GM12873 (cell line): ENCODE results near the gene NUDT9.

Experiments
- TF ChIP-seq, protein P1 (sequence below): IDR thresholded peaks from 2 replicates; pipeline ENCODE4 v1.5.1; 2012; ENCODE audit warnings: low read depth, mild to moderate bottlenecking, moderate library complexity, low read length, control low read depth; ENCODE audit not compliant: insufficient read depth; ENCODE audit errors: missing control alignments

NUDT9 gene

DNA sequence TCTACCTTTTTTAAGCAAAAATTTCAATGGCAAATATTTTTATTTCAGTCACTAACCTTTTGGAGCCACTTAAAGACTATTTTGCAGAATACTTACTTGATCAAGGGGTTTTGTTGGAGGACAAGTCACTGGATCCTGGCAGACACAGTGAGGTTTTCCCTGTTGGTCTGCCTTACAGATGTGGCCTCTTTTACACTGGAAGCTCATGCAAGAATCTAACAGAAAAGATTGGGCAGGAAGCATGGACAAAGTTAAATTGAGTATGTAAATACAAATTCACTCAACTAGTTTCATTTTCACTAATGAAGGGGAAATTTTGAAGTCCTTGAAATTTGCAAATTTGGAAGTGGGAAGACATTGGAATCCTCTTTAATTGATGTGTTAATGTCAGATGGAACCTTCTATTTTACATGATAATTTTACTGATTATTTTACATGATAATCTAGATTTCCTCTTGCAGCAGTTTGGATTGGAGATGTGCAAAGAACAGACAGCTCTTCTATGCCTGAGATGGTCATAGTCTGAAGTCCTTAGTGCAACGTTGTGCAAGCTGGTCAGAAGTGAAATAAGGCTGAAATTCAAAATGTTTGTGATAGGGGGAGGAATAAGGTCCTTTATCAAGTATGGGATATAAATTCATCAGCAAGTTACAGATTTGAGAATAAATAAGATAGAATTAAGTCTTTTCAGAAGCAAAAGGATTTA, 68.4 kb downstream of the NUDT9 start:
- TF ChIP-seq, protein P1, sequence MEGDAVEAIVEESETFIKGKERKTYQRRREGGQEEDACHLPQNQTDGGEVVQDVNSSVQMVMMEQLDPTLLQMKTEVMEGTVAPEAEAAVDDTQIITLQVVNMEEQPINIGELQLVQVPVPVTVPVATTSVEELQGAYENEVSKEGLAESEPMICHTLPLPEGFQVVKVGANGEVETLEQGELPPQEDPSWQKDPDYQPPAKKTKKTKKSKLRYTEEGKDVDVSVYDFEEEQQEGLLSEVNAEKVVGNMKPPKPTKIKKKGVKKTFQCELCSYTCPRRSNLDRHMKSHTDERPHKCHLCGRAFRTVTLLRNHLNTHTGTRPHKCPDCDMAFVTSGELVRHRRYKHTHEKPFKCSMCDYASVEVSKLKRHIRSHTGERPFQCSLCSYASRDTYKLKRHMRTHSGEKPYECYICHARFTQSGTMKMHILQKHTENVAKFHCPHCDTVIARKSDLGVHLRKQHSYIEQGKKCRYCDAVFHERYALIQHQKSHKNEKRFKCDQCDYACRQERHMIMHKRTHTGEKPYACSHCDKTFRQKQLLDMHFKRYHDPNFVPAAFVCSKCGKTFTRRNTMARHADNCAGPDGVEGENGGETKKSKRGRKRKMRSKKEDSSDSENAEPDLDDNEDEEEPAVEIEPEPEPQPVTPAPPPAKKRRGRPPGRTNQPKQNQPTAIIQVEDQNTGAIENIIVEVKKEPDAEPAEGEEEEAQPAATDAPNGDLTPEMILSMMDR, result no peak

DNA sequence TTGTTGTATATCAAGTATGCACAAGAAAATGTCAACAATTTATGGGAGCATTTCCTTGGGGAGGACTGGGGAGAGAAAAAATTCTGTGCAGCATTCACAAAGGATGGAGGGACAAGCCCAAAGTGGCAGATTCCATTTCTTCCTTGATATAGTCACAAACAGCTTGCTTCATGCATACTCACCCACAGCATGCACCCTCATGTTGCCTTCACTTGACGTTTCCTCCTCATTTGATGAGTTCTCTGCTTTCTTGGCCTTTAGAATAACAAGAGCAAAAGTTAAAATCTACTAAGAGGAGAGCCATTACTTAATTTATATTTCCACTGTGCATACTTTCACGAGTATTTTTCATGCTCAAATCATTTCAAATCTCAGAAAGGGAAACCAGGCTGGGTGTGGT, 69.1 kb downstream of the NUDT9 start:
- TF ChIP-seq, protein P1, result no peak

DNA sequence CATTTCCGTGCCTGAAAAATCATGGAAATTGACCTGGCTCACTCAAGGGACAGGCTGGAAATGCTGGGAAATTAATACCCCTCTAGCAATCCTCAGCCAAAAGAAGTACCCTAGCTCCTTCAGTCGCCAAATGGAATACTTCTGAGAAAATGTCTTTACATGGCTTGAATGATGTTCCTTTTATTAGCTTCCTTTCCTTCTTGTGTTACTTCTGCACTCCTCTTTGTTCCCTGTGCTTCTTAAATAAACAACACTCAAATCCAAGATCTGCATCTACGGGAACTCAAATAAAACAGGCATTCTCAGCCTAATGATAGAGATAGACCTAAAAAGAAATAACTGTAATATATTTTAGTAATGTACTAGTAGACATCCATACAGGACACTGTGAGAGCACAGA, 70.7 kb downstream of the NUDT9 start:
- TF ChIP-seq, protein P1, result no peak

DNA sequence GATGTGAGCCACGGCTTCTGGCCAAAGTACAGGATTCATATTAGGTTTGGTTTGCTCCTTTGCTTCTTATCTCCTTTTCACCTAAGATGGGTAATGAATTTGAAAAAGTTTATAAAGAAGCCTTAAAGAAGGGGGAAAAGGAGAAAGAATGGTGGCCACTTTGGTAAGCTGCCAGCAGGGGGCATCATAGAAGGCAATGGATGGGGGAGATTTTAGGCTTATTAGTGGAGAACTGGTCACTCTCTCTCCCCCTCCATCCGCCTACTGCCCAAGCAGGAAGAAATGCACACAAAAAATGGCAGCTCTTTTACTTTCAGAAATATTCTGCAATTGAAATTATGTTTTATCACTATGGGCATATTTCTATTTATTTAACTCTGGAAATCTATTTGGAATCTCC, 74.8 kb downstream of the NUDT9 start:
- TF ChIP-seq, protein P1, result peak; percentile 62

DNA sequence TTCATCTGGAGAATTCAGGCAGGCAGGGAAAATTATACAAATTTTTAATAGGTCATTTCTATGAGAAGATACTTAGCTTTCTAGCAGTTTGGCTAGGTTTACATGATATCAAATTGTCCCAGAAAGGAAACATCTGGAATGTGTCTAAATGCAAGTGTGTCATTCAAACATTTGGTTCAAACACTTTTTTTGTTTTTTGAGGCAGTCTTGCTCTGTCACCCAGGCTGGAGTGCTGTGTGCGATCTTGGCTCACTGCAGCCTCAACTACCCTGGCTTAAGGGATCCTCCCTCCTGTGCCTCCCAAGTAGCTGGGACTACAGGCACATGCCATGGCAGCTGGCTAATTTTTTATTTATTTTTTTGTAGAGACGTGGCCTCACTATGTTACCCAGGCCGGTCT, 75.2 kb downstream of the NUDT9 start:
- TF ChIP-seq, protein P1, result no peak

DNA sequence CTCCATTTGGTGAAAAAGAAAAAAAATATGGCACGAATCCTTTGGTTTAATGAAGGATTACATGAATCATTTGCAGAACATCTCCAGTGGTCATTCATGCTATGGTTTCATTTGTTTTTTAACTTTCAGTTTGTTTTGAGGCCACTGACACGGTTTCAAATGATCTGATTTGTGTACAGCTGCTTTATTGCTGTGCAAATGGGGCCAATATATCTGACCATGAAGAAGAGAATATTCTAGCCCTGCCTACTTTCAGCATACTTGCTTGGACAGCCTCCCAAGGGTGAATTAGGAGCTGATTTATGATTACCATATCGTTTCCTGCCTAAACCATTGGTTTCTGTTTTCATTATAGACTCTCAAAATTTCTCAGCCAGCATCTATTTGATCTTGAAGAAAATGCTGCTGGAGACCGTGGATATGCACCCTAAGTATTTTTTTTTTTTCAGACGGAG, 76.1 kb downstream of the NUDT9 start:
- TF ChIP-seq, protein P1, result no peak

DNA sequence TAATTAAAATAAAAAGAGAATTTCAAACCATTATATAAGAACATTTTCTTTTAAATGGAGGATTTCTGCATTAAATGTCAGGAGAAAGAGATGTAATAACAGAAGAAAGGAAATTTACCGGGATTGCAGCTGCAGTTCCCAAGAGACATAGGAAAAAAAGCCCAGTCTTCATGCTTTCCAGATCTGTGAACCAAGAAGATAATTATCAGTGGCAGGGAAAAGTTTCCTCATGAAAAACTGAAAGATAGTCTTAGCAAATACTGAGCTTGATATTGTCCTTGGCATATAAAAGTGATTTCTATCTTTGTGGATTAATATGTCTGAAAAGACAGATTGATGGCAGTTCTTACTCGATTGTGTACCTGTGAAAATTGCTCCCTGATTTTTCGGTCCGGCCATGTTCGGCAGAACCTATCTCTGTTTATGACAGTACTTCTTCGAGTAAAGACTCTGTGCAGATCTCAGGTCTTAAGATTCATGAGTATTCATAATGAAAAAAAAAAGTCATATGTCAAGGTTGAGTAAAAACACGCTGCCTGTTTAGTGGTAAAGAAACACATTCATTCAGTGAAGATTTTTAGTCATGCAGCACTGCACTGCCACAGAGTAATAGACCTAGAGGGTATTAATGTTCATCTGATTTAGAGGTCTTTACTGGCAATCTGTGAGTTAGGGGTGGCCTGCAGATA, 77.2 kb downstream of the NUDT9 start:
- TF ChIP-seq, protein P1, result no peak
